MM.1S (cell line): ENCODE results near the gene AURKB.
A peak's percentile ranks its signal among the peaks of the same experiment; 100 is the strongest.

Experiments
- DNase-seq: peaks from one replicate; pipeline ENCODE4 v3.0.0-alpha.2; 2015
- H2AFZ ChIP-seq: fragments of 300-600 bp; sonication (generic); 2 replicates; pipeline ENCODE4 v1.6.0; 2016; ENCODE audit warnings: antibody characterized with exemption, low read length
- H3F3A ChIP-seq: fragments of 300-600 bp; sonication (generic); 2 replicates; pipeline ENCODE4 v1.6.1; 2016; ENCODE audit warnings: mild to moderate bottlenecking, antibody characterized with exemption, low read length, moderate library complexity, mixed read lengths; ENCODE audit not compliant: insufficient read depth
- H3K27ac ChIP-seq: fragments of 300-600 bp; sonication (generic); 2 replicates; pipeline ENCODE4 v1.5.1; 2016; ENCODE audit warnings: mild to moderate bottlenecking, low read length
- H3K27me3 ChIP-seq: fragments of 300-600 bp; sonication (generic); replicated peaks from 2 replicates; pipeline ENCODE4 v1.6.0; 2016; ENCODE audit warnings: low read length; ENCODE audit not compliant: insufficient read depth
- H3K36me3 ChIP-seq: fragments of 300-600 bp; sonication (generic); replicated peaks from 2 replicates; pipeline ENCODE4 v1.6.1; 2016; ENCODE audit warnings: mild to moderate bottlenecking, low read length, mixed read lengths; ENCODE audit not compliant: insufficient read depth
- H3K4me1 ChIP-seq: fragments of 300-600 bp; sonication (generic); 2 replicates; pipeline ENCODE4 v1.6.1; 2016; ENCODE audit warnings: low read length, mixed read lengths
- H3K4me2 ChIP-seq: fragments of 300-600 bp; sonication (generic); 2 replicates; pipeline ENCODE4 v1.6.0; 2016; ENCODE audit warnings: low read depth, low read length
- H3K4me3 ChIP-seq: fragments of 300-600 bp; sonication (generic); 2 replicates; pipeline ENCODE4 v1.5.1; 2016; ENCODE audit warnings: low read length, mixed read lengths
- H3K79me2 ChIP-seq: fragments of 300-600 bp; sonication (generic); 2 replicates; pipeline ENCODE4 v1.6.1; 2016; ENCODE audit warnings: mixed run types, low read length, mixed read lengths
- H3K9ac ChIP-seq: fragments of 300-600 bp; sonication (generic); 2 replicates; pipeline ENCODE4 v1.6.1; 2016; ENCODE audit warnings: low read length, mixed read lengths
- H3K9me2 ChIP-seq: fragments of 300-600 bp; sonication (generic); replicated peaks from 2 replicates; pipeline ENCODE4 v1.6.1; 2016; ENCODE audit warnings: mild to moderate bottlenecking, low read length, mixed read lengths; ENCODE audit not compliant: insufficient read depth
- H3K9me3 ChIP-seq: fragments of 300-600 bp; sonication (generic); replicated peaks from 2 replicates; pipeline ENCODE4 v1.6.1; 2016; ENCODE audit warnings: mild to moderate bottlenecking, low read length, mixed read lengths; ENCODE audit not compliant: insufficient read depth
- H4K20me1 ChIP-seq: fragments of 300-600 bp; sonication (generic); 2 replicates; pipeline ENCODE4 v1.6.1; 2016; ENCODE audit warnings: mild to moderate bottlenecking, low read length, moderate library complexity, mixed read lengths; ENCODE audit not compliant: insufficient read depth
- EZH2 ChIP-seq: fragments of 300-600 bp; sonication (generic); optimal IDR thresholded peaks from 2 replicates; pipeline ENCODE3; 2017; ENCODE audit warnings: low read depth, mild to moderate bottlenecking, antibody characterized with exemption, low read length, mixed read lengths
- EZH2phosphoT487 ChIP-seq: fragments of 300-600 bp; sonication (generic); IDR thresholded peaks from 2 replicates; pipeline ENCODE4 v1.6.1; 2018; ENCODE audit warnings: antibody characterized with exemption, low read length
- TF ChIP-seq, protein P1 (sequence below): fragments of 300-600 bp; sonication (generic); IDR thresholded peaks from 2 replicates; pipeline ENCODE4 v1.5.1; 2016; ENCODE audit warnings: antibody characterized with exemption, low read length, mixed read lengths

Gene AURKB

DNA sequence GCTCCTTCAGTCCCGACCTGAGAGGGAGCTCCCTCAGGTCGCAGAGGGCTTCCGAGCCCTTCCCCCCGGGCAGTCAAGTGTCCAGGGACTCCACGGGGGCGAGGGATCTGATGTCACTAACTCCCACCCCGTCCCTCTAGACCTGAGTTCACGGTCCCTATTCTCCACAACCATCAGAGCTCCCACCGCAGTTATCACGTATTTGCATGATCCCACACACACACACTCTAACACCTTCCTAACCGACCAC, 54.5 kb downstream of the AURKB start:
- Histone ChIP-seq H2AFZ (no peak overlapping the region), H3K9me2 (no peaks in the 10 kb centered on the region)

DNA sequence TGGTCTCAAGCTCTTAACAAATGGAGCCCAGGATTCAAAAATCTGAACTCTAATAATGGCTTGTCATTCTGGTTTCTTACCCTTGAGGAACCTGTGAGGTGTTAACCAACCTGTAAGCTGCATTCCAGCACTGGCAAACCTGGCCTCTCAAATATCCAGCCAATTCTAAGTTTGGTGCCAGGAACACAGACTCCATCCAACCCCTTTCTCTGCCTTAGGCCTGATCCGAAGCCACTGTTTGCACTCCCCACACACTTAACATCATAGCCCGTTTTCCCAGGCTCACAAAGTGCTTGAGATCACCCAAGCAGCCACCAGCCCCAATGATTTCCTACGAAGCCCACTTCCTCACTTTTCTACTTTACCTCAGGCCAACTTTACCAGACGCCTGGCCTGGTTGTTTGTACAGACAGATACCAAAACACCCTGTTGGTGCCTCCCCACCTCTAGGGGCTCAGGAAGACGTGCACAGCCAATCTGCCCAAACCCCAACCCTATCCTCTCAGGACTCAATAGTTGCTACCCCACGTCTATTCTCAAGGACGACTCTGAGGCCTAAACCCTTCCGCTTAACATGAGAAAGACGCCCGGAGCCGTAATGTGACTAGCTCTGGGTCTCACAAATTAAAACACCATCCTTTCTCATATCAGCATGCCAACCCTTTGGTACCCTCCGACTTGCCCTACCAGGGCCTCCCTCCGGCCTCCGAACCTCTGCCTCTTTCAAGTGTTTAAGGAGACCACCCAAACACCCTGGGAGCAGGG, 55.0 kb downstream of the AURKB start:
- H3K27ac ChIP-seq, result peak overlapping the region; percentile 77
- peak overlapping the region; percentile 91 for H3K9ac ChIP-seq
- no peaks in the 10 kb centered on the region for H3K9me2 ChIP-seq
- peak overlapping the region; percentile 94 for H3K4me2 ChIP-seq
- H3K4me3 ChIP-seq, result peak overlapping the region; percentile 75
- H3K4me1 ChIP-seq, result peaks cover 19% of the 10 kb centered on the region
- no peak for DNase-seq
- H3K9me3 ChIP-seq, result no peaks in the 10 kb centered on the region
- TF ChIP-seq, protein P1, sequence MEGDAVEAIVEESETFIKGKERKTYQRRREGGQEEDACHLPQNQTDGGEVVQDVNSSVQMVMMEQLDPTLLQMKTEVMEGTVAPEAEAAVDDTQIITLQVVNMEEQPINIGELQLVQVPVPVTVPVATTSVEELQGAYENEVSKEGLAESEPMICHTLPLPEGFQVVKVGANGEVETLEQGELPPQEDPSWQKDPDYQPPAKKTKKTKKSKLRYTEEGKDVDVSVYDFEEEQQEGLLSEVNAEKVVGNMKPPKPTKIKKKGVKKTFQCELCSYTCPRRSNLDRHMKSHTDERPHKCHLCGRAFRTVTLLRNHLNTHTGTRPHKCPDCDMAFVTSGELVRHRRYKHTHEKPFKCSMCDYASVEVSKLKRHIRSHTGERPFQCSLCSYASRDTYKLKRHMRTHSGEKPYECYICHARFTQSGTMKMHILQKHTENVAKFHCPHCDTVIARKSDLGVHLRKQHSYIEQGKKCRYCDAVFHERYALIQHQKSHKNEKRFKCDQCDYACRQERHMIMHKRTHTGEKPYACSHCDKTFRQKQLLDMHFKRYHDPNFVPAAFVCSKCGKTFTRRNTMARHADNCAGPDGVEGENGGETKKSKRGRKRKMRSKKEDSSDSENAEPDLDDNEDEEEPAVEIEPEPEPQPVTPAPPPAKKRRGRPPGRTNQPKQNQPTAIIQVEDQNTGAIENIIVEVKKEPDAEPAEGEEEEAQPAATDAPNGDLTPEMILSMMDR, result no peak
- TF ChIP-seq EZH2 (no peak), EZH2phosphoT487 (no peak)
- H3K36me3 ChIP-seq, result no peaks in the 10 kb centered on the region
- H2AFZ ChIP-seq, result no peak overlapping the region
- H4K20me1 ChIP-seq, result no peaks in the 10 kb centered on the region
- peaks cover 26% of the 10 kb centered on the region for H3F3A ChIP-seq
- peaks cover 26% of the 10 kb centered on the region for H3K79me2 ChIP-seq
- no peaks in the 10 kb centered on the region for H3K27me3 ChIP-seq

More for the DNA sequence above, 54.5 kb downstream of the AURKB start:
- no peaks in the 10 kb centered on the region for H3K36me3 ChIP-seq
- peak overlapping the region; percentile 77 for H3K27ac ChIP-seq
- peak overlapping the region; percentile 75 for H3K4me3 ChIP-seq
- no peak for DNase-seq
- no peaks in the 10 kb centered on the region for H3K9me3 ChIP-seq
- H3K9ac ChIP-seq, result peak overlapping the region; percentile 91
- H3K4me1 ChIP-seq, result peaks cover 14% of the 10 kb centered on the region
- no peaks in the 10 kb centered on the region for H4K20me1 ChIP-seq
- no peaks in the 10 kb centered on the region for H3K27me3 ChIP-seq
- TF ChIP-seq EZH2phosphoT487 (no peak), EZH2 (no peak)
- TF ChIP-seq, protein P1, result no peak
- H3K4me2 ChIP-seq, result peak overlapping the region; percentile 94
- peaks cover 24% of the 10 kb centered on the region for H3K79me2 ChIP-seq
- peaks cover 26% of the 10 kb centered on the region for H3F3A ChIP-seq
